ENCODE measurements around the gene CRADD. TPM values are rescaled to one million over a fixed set of nuclear protein-coding genes. Genes with fewer than 3 reads are reported as not detected.

CRADD gene
- total RNA-seq, 4 donors from 2014 or later: 23.5 to 35.3 (median 26.1) TPM

DNA sequence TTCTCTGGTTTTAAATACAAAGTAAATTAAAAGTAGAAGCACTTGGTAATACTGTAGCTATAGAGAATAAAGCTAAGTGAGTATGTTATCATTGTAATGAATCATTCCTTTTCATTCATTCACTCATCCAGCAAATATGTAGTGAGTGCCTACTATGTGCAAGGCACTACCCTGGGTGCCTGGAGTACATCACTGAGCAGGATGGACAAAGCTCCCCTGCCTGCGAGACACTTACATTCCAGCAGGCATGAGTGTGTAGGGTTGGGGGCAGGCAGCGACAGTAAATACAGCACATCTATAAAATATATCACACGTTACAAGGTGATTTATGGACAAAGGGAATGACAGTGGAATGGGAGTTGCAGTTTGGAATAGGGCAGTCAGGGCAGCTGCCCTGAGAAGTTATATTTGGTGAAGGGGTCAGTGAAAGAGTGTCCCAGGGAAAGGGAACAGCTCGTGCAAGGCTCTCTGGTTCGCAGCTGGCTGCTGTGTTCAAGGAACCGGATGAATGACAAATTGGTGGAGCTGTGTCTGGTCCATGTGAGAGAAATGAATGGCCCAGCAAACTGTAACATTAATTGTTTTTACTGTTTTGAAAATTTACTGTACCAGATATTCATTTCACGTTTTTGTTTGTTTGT is 159.6 kb downstream of the CRADD start:
- no peaks in the 10 kb centered on the region for H3K27me3 ChIP-seq
- intact Hi-C loops (cut with DNase I): loop anchor here (5.0 kb wide), 1 partner anchor 56 kb away; no protein-coding TSS in a partner anchor
- WGBS: 86% methylated on average over 7 of the region's 7 CpGs
- peak; percentile 50 for DNase-seq (ENCODE audit: extremely low spot score)
- no peak overlapping the region for H3K27ac ChIP-seq (replicated peaks in 1 of 4)
- no peak for TF ChIP-seq EP300 (IDR thresholded peaks at IDR 0.05)
- no peak for TF ChIP-seq POLR2AphosphoS5 (IDR thresholded peaks at IDR 0.05)
- no peak for TF ChIP-seq POLR2A (IDR thresholded peaks at IDR 0.05; ENCODE audit: low read depth)
- TF ChIP-seq, protein P1, sequence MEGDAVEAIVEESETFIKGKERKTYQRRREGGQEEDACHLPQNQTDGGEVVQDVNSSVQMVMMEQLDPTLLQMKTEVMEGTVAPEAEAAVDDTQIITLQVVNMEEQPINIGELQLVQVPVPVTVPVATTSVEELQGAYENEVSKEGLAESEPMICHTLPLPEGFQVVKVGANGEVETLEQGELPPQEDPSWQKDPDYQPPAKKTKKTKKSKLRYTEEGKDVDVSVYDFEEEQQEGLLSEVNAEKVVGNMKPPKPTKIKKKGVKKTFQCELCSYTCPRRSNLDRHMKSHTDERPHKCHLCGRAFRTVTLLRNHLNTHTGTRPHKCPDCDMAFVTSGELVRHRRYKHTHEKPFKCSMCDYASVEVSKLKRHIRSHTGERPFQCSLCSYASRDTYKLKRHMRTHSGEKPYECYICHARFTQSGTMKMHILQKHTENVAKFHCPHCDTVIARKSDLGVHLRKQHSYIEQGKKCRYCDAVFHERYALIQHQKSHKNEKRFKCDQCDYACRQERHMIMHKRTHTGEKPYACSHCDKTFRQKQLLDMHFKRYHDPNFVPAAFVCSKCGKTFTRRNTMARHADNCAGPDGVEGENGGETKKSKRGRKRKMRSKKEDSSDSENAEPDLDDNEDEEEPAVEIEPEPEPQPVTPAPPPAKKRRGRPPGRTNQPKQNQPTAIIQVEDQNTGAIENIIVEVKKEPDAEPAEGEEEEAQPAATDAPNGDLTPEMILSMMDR (IDR thresholded peaks at IDR 0.05): no peak
- no peaks in the 10 kb centered on the region for H3K9me3 ChIP-seq
- peaks cover 0 to 5% (median 0%) of the 10 kb centered on the region in 4 donors for H3K4me1 ChIP-seq
- H3K4me3 ChIP-seq: no peak overlapping the region
- no peaks in the 10 kb centered on the region for H3K36me3 ChIP-seq

DNA sequence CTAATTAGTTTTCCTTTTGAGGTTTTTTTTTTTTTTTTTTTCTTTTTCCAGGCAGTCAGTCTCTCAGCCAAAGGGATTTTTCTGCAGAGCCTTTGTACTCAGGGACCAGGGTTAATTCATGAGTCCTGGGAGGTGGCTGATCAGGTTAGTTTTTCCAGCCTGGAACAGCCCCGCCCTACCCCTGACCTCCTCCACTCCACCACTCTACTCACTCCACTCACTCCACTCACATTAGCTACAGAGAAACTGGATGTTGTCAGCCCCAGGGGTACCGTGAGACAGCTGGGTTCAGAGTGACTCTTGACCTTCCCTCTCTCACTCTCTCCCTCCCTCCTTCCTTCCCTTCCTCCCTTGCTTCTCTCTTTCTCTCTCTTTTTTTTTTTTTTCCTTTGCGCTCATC is 161.0 kb downstream of the CRADD start:
- Histone ChIP-seq H3K27me3 (no peaks in the 10 kb centered on the region), H3K4me1 (peaks cover 0 to 5% (median 0%) of the 10 kb centered on the region in 4 donors), H3K27ac (replicated peaks in 1 of 4) (no peak overlapping the region), H3K4me3 (no peak overlapping the region), H3K9me3 (no peaks in the 10 kb centered on the region), H3K36me3 (no peaks in the 10 kb centered on the region)
- WGBS: 76% methylated on average over 3 of the region's 3 CpGs
- DNase-seq (ENCODE audit: extremely low spot score): peak; percentile 12
- intact Hi-C loops (cut with DNase I): loop anchor here (5.0 kb wide), 1 partner anchor 54 kb away; no protein-coding TSS in a partner anchor
- TF ChIP-seq, protein P1 (IDR thresholded peaks at IDR 0.05): no peak
- TF ChIP-seq POLR2AphosphoS5 (IDR thresholded peaks at IDR 0.05) (no peak), POLR2A (IDR thresholded peaks at IDR 0.05; ENCODE audit: low read depth) (no peak), EP300 (IDR thresholded peaks at IDR 0.05) (no peak)

DNA sequence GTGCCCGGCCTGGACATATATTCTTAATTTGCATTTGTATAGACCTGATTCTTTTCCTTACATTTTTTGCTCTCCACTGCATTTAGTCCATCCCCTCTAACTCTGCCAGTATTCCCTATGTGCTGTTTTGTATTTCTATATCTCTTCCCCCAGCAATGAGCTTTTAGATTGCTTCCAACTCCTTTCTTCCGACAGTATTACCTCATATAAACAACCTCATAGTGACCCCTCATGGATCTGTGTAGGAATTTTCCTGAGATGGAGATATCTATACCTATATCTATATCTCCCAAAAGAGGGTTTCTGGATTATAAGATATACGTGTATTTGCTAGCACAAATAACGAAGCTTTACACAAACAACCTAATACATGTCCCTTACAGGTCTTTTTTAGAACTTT is 161.9 kb downstream of the CRADD start:
- no peak overlapping the region for H3K27ac ChIP-seq (replicated peaks in 1 of 4)
- no peak overlapping the region for H3K4me3 ChIP-seq
- H3K9me3 ChIP-seq: no peaks in the 10 kb centered on the region
- TF ChIP-seq EP300 (IDR thresholded peaks at IDR 0.05): no peak
- TF ChIP-seq, protein P1 (IDR thresholded peaks at IDR 0.05): peak in 1 of 3 experiments; percentile 15
- H3K4me1 ChIP-seq: peaks cover 0 to 5% (median 0%) of the 10 kb centered on the region in 4 donors
- DNase-seq (ENCODE audit: extremely low spot score): no peak
- H3K36me3 ChIP-seq: no peaks in the 10 kb centered on the region
- no peaks in the 10 kb centered on the region for H3K27me3 ChIP-seq
- WGBS: 88% methylated on average over 4 of the region's 4 CpGs
- intact Hi-C loops (cut with DNase I): loop anchor here (5.0 kb wide), 1 partner anchor 53 kb away; no protein-coding TSS in a partner anchor

DNA sequence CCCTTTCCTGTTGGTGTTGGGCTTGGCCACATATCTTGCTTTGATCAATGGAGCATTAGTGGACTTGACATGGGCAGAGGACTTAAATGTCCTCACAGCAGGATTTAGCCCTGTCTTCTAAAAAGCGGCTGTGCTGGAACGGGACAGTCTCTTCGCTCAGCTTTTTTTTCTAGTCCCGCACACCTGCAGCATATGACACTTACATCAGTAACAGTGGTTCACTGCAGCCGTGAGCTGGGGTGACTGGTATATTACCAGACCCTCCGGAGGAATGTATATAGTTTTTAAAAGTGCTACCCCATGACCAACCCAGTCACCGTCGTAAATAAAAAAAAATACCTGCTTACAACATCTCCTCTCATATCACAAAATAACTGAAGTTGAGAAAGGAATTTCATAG is 164.5 kb downstream of the CRADD start:
- TF ChIP-seq EP300 (IDR thresholded peaks at IDR 0.05): no peak
- TF ChIP-seq POLR2AphosphoS5 (IDR thresholded peaks at IDR 0.05): no peak
- TF ChIP-seq, protein P1 (IDR thresholded peaks at IDR 0.05): no peak
- no peak overlapping the region for H3K27ac ChIP-seq (replicated peaks in 1 of 4)
- peak; percentile 75 for DNase-seq (ENCODE audit: extremely low spot score)
- peaks cover 0 to 5% (median 0%) of the 10 kb centered on the region in 4 donors for H3K4me1 ChIP-seq
- no peaks in the 10 kb centered on the region for H3K27me3 ChIP-seq
- H3K36me3 ChIP-seq: no peaks in the 10 kb centered on the region
- H3K4me3 ChIP-seq: no peak overlapping the region
- intact Hi-C loops (cut with DNase I): loop anchor here (5.0 kb wide), 1 partner anchor 269 kb away; the partner anchor contains the start of gene SOCS2
- H3K9me3 ChIP-seq: no peaks in the 10 kb centered on the region
- 95% methylated on average over 8 of the region's 8 CpGs for WGBS
